ENCODE results near the gene IMMP2L.

- TF ChIP-seq CTCF (IDR thresholded peaks at IDR 0.05) (no peak), POLR2A (IDR thresholded peaks at IDR 0.05) (no peak)
Measured at GRCh38 chr7:110797656-110798055, 764.6 kb downstream of the IMMP2L start.

Data from thyroid gland (tissue), 4 donors.